Measurements from ENCODE around the gene ERCC6.
A peak's percentile ranks its signal among the peaks of the same experiment; 100 is the strongest.

ERCC6 gene

DNA sequence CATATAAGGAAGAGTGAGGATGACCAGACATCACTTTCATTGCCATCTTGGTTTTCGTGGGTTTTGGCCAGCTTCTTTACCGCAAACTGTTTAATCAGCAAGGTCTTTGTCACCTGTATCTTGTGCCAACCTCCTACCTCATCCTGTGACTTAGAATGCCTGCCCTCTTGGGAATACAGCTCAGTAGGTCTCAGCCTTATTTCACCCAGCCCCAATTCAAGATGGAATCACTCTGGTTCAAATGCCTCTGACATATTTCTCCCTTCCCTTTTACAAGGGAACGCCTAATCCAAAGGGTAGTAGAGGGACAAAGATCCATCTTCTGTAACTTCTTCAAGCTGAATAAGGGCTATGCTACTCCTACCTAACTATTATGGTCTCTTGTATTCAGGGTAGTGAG, 4.7 kb upstream of the ERCC6 start:
- no peak for DNase-seq

DNA sequence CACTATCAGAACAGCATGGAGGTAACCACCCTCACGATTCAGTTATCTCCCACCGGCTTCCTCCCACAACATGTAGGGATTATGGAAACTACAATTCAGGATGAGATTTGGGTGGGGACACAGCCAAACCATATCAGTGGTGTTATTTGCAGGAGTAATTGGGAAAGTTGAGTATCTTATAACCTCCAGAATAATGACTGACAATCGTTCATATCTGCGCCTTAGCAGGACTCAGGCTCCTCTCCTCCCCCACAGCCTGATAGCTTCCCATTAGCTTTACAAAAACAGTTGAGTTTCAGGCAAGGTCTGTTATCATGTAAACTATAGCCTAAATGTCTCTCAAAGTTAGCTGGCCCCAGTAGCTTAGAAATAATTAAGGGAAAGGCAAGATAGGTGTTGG, 3.4 kb upstream of the ERCC6 start:
- DNase-seq, result no peak

DNA sequence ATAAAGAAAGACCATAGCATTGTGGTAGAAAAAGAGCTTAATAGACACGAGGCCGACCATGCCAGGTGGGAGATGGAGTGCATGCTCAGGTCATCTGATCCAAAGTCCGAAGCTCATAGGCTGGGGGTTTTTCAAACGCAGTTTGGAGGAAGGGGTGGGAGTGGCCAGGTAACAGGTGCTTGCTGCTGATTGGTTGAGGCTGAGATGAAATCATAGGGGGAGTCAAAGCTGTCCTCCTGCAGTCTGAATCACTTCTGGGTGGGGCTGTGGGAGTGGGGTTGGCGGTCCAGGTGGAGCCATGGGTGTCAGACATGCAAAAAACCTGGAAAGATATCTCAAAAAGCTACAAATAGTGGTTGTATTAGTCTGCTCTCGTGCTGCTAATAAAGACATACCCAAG, 2.8 kb upstream of the ERCC6 start:
- DNase-seq, result no peak

DNA sequence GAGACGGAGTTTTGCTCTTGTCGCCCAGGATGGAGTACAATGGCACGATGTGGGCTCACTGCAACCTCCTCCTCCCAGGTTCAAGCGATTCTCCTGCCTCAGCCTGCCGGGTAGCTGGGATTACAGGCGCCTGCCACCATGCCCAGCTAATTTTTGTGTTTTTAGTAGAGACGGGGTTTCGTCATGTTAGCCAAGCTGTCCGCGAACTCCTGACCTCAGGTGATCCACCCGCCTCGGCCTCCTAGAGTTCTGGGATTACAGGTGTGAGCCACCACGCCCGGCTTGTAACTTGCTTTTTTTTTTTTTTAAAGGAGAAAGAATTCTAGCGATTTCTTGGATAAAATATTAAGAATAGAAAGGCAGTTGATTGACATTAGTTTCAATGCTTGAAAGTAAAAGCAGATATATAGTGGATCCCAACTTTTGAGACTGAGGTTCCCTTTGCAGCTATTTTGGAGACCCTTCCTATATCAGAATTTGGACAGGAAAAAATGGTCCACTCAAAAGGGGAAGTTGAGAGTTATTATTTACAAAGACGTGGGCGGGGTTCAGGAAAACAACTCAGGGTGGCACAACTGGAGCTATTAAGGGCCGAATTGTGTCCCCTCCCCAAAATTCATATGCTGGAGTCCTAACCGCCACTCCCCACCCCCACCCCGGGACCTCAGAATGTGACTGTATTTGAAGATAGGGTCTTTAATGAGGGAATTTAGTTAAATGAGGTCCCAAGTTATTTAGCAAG, 1.3 kb upstream of the ERCC6 start:
- DNase-seq, result no peak

DNA sequence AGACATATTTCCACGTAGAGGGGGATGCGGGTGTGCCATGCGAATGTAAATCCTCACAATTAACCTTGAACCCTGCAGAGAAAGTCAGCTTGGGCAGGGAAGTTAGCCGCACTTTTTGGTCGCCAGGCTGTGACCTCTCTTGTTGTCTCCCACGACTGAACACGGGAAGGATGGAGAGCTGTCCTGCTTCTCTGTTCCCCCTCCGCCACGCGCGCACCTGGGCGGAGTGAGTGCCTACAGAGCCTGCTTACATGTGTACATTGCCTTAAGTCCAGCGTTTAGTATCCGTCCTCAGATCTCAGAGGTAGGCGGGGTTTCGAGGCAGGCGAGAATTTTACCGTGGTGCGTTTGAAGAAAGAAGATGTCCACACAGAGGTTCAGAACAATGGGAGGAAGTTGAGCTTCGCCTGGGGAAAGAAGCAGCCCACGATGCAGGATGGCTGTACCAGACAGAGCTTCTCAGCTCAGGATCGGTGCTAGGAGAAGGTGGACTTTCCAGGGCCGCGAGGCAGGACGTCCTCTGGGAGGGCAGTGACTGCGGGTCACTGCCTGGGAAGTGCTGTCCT, 482 bp upstream of the ERCC6 start:
- peak; percentile 22 for DNase-seq

DNA sequence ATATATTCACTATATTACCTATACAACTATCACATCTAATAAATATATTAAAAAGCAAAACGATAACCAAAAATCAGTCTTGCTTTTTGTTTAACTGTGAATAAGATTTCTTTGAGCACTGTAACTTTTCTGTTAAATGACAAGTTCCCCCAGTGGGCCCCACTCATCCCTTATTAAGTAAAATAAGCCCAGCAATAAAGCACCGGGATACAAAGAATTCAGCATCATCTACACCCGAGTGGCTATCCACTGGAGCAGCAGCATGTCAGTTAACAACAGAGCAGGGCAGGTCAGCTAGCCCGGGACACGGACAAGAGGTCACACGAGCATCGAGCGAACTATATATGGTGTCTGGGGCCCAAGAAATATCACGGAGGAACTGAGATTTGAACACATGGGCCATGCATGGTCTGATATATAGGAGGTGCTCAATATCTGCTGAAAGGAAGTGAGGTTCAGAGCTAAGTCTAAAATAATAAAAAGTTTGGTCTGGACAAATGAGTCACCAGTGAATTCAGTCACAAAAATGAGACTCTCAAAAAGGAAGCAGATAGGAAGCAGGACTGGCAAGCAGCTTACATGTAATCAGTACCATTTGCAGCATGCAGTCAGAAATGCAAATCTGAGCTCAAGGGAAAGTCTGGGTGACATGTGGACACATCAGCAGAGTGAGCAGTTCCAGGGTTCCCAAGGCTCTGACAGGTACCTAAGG, 4.1 kb downstream of the ERCC6 start:
- no peak for DNase-seq

DNA sequence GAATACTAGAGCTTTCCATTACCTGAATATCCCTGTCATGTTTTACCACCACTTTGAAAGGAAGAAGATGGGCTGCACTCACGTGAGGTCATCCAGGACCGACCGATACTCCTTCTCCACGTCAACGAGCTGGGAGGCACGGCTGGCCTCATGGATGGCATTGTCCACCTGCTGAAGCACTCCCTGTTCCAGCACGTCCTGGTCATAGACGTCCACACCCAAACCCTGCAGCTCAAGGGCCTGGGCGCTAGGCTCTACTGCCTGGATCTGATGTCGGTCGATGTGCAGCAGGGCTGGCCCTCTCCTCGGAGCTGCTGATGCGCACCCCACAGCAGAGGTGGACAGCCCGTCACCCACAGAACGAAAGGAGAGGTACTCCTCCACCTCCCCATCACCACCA, 6.5 kb downstream of the ERCC6 start:
- DNase-seq, result no peak

DNA sequence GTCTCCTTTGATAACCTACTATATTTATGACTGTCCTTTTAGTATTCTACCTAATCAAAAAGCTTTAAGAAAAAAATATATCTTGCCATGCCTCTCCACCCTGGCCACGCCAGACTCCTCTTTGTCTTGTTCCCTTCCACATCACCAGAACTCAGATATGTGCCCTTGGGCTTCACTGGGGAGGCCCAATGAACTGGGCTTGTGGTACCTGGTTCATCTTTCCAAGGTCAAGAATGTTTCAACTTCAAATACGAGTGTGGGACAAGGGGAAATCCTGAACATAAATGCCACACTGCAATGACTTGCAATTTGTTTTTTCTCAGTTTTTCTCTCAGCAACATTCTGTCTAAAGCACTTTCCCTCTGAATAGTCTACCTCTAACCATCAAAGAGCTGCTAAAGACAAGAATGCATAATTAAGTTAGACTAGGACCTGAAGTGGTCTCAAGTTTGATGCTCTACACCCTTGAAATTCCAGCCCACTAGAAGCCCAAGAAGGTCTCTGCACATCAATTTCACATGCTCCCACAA, 9.9 kb downstream of the ERCC6 start:
- no peak for DNase-seq

DNA sequence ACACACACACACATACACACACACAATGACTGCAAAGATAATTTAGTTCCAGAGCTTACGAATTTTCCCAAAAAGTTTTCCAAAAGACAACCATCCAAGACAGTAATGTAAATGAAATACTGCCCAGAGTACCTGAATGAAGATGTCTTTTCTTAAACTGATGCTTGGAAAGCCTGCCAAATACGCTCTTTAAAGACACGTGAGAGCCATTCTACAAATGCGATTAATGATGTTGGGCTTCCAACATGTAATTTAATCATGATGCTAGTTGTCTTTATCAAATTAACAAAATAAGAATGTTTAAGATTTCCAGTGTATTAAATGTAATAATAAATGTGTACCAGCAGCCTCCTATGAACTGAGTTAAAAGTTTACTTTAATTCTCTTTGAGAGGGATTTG, 11.1 kb downstream of the ERCC6 start:
- DNase-seq, result no peak

DNA sequence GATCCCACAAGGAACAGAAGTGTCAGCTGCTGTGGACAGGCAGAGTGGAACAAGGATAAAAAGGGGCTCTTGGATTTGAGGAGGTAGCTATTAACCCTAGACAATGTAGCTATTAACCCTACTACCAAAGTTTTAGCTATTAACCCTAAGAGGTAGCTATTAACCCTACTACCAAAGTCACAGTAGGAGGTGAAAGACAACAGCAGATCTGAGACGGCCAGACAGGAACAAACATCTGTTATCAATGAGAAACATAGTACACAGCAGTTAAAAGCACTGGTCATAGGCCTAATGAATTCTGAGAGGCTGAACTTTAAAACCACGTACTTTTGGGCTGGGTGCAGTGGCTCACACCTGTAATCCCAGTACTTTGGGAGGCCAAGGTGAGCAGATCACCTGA, 11.9 kb downstream of the ERCC6 start:
- DNase-seq, result no peak

DNA sequence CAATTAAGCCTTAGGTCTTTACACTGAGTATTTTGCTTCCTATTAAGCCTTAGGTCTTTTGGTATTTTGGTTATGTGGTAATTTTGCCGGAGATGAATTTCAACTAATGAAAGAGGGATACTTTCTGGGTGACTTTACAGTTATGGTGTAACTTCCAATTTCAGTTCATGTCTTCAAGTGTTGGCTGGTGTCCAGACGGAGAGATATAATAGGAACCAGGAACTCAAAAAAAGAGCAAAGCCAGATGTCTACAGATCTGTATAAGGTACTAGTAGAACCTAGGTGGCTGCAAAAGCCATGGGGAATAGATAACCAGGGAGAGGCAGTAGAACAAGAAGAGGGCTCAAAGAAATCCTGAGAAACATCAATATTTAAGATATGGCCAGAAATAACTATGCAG, 12.3 kb downstream of the ERCC6 start:
- DNase-seq, result no peak

DNA sequence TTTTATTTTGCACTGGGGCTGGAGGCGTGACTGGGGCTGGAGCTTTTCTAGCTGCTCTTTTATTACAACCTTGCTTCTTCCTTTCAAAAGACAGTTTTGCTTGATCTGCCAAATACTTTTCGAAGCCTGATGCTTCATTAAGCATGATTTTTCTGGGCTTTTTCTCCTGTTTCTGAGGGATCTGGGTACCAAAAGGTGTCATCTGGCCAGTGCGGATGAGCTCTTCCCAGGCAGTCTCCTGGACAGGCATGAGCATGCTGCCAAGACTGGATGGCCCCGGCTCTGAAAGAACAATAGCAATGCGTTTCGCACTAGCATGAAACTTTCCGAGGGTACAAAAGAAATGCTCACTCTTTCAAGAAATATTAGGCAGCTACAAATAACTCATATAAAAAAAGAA, 14.4 kb downstream of the ERCC6 start:
- no peak for DNase-seq

DNA sequence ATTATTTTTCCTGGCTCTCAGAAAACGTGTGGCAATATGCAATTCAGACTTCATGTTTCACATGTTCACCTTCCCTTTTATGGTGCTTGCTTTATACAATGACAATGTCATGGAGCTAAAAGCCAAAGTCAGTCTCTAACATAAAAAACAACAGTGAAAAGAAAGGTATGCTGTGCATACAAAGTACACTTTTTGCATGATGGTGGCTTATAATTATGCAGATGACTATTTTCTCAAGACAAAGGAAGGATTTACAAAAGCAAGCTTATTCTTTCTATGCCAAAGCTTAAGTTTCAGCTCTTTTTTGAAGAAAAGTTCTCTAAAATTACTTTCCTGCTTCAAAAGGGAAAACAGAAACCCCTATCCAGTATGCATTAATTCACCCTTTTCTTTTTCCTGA, 15.6 kb downstream of the ERCC6 start:
- DNase-seq, result no peak

DNA sequence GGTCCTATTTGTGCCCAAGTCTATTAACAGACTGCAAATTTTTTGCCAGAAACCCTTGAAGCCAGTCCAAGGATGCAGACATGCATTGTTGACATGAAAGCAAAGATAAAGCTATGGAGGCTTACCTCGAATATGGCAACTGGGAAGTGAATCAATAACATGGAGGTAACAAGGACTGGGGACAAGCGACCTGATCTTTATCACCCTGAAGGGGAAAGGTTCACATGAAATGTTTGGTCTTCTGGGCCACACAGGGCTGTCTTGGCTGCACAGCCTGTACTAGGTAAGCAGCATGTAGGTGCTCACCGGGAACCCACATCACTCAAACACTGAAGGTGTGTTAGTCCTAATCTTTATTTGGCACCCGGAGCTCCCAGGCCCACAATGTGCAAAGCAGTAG, 17.9 kb downstream of the ERCC6 start:
- no peak for DNase-seq

DNA sequence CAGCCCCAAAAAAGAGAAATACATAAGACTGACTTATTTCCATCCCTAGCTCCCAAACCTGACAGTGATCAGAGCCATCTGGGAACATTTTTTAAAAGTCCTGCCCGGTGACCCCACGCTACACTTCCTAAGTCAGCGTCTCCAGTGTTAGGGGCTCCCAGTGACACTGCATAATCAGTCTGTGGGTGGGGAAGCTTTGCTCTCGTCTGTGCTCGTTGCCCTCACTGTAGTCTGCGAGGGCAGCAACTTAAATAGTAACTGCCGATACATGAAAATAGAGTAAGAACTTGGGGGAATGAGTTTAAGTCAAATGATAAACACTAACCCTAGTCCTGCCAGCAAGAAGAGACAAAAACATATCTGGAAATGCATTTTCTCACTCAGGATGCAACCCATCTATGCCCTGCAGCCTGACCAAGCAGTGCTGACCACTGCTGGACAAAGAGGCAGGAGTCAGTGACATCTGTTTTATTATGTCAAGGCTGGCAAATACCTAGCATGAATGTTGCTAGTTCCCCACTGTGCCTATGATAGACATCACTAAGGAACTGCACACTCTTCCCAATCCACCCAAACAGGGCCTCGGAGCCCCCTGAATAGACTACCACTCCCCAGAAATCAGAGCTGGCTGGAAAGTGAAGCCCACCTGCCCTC, 18.7 kb downstream of the ERCC6 start:
- DNase-seq, result no peak

DNA sequence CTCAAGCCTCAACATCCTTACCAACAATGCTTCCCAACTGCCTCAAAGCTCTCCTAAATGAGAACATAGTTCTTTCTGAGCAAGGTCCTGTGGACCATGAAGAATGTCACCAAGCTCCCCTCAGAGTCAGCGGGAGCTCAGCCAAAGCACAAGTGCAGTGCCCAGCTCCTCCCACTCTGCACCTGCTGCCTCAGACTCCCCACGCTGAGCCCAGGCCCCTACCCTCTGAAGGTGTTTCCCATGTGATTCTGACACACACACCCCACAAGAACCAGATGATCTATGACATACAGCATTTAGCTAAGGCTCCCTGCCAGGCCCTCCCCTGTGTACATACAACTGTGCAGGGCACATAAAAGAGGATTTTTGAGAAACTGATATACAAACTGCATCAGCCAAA, 19.2 kb downstream of the ERCC6 start:
- DNase-seq, result peak; percentile 3

DNA sequence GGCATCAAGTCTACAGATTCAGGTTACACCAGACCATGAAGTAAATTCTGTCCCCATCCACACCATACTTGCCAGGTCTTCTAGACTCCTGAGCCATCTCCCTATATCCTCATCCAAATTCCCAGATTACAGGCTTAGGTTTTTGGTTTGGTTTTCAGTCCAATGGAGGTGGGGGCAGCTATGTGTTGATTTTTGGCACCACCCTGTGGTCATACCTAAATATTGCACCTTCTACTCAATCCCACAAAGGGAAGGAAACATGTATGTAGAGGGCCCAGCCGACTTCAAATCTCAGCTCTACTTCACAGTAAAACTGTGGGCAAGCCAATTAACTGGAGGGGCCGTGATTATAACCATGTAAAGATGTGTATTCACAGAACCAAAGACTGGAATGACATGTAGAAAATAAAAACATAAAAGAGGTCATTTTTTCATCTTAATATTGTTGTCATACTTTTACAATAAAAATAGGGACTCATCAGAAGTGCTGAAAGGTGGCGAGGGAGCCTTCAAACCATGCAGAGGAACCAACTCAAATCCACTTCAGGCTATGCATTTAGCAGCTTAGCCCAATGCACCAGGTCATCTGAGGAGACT, 19.8 kb downstream of the ERCC6 start:
- peak; percentile 8 for DNase-seq

DNA sequence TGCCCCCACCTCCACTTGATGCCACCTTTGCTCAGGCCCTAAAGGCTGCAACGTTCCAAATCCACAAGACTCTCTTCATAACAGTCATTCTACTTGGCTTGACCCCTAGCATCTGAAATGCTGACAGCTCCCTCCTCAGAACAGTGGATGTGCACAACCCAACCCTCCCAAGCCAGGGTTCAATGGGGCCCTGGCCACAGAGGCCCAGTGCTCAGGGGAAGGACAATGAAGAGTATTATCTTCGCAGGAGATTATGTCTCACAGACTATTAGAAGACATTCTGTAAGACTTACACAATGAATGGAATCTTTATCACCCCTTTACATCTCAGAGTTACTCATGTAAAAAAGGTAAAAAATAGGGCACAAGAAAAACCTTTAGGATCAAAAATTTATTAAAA, 20.4 kb downstream of the ERCC6 start:
- DNase-seq, result no peak

DNA sequence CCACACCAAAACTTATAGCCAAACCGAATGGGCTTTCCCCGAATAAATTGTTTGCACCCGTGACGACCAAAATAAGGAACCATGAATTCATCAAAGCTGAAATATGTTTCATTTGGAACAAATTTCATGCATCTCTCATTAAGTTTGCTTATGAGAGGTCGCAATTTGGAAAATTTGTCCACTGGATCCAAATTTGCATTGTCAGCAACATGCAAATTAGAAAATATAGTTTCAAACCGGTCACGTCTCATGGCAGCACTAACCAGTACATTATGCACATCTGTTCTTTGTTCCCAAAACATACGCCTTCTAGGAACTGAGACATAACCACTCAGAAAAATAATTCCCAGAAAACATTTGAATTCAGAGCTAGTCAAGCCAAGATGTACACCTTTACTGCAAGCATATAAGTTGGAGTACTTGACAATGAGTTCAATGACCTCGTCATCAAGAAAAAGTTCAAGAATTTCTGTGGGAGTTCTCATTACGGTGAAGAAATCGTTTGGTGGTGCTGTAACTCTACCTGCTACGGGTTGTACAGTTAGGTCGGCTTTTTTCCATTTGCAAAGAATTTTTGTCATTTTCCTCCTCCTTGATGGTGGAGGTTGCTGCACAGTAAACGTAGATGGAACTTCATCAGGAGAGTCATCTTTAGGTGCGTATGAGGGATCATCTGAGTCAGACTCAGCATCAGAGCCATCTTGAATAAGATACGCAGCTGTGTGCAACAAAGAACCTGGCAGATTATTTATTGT, 22.5 kb downstream of the ERCC6 start:
- DNase-seq, result no peak

DNA sequence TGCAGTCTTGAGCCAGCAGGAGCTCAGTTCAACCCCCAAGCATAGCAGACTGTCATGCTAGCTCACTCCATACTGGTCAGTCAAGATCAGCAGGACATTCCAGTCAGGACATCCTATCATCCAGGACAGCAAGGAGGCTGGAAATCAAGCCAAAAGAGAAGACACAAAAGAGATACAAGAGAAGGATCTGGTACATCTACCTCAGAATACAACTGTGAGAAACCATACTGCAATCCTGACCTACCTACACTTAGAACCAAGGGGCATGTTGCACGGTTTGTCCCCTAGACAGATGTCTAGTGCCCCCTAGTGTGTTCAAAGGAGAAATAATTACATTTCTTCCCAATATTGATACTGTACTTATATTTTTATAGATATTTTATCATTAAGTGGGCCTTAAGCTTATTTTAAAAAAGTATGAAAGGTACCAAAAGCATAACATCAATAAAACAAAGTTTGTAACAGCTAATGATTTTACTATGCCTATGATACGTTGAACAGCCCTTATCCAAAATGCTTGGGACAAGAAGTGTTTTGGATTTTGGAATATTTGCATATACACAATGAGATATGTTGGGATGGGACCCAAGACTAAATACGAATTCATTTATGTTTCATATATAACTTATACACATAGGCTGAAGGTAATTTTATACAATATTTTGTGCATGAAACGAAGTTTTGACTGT, 26.7 kb downstream of the ERCC6 start:
- DNase-seq, result peak; percentile 2

DNA sequence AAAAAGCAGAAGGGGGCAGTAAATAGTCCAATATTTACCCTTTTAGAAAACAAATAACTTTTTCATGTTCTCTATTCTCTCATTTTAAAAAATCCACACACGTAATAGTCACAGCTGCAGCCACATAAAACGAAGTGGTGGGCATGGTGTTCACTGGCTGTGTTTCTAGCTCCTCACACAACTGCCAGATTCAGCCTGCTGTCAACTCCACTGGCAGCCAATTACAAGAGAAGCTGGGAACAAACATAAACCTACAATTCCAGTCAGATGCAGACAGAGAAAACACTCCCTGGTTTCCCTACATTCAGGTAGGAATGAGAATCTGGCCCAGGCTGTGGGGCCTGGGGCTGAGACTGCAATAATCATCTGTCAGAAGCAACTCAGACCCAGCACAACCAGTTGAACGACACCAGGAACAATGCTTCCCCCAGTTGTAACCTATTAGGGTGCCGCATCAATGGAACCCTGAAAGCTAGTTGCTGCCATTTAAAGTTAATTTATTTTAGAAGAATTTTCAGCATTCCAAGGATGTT, 29.1 kb downstream of the ERCC6 start:
- no peak for DNase-seq

DNA sequence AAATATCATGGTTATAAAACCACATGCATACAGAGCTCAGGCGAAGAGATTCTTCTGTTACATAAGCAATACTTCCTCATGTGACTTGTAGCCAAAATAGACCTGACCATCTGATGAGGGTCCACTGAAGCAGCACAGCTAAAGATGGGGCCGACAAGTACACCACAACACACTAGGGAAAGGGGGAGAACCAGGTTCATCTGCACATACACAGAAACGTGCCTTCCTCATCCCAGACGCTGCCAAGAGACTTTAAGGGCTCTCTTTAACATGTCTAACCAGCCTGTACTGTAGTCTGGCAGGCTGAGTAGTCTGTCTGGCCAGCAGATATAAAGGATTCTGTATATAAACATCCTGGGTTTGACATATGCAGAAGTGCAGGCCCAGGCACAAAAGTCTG, 30.3 kb downstream of the ERCC6 start:
- no peak for DNase-seq
